Stomach (tissue), 4 donors: ENCODE measurements around the gene AKAP7.

Source experiments
- CTCF ChIP-seq, 7 experiments: fragments of 450-650 bp in 4 of 7; fragments of 200-600 bp in 3 of 7; sonication (generic) in 3 of 7; IDR thresholded peaks; one replicate each; pipeline ENCODE4 v1.5.1; 2016 to 2019; ENCODE audit warnings: antibody characterized with exemption in 7 of 7, control low read depth in 2 of 7, mild to moderate bottlenecking in 1 of 7
- POLR2A ChIP-seq, 4 donors: fragments of 450-650 bp; IDR thresholded peaks; one replicate each; pipeline ENCODE4 v1.6.1; 2016; ENCODE audit warnings: antibody characterized with exemption in 4 of 4, control low read depth in 2 of 4, mild to moderate bottlenecking in 1 of 4, moderate library complexity in 1 of 4
- POLR2AphosphoS5 ChIP-seq, 3 donors: sonication (generic); formaldehyde crosslinking; IDR thresholded peaks; one replicate each; pipeline ENCODE4 v1.6.1; 2016; ENCODE audit warnings: antibody characterized with exemption in 3 of 3

DNA sequence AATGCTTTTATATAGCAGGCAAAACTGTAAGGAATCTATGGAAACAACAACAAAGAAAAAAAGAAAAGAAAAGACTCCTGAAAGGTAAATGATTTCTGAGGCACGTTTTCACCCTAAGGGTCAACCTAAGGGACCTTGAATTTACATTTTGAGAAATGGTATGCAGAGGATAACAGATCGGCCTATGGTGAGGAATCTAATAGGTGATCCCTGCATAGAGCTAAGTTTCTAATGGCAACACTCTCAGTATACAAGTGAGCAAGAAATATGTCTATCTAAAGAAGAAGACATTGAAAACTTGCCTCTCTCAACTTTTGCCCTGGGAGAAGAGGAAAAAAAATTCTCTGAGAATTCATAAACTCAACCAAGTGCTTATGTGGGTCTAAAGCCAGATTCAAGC lies 18.9 kb upstream of the AKAP7 start:
- TF ChIP-seq CTCF (IDR thresholded peaks at IDR 0.05) (no peak), POLR2AphosphoS5 (IDR thresholded peaks at IDR 0.05) (no peak), POLR2A (IDR thresholded peaks at IDR 0.05) (no peak)
